K562 (cell line): ENCODE measurements around the gene CNTN4. TPM values are rescaled to one million over a fixed set of nuclear protein-coding genes. Genes with fewer than 3 reads are reported as not detected.

Experiments
- ATAC-seq: fragments of 200-7000 bp; cut with Tn5 transposase; 3 replicates; pipeline ENCODE4 v1.9.1; 2020; ENCODE audit warnings: moderate library complexity
- BruUV-seq: library from RNA; stranded (reverse); fragments of 400-500 nt; replicated peaks from 2 replicates; lab custom pipeline; 2021; lab: Mats Ljungman, UMichigan
- CTCF ChIA-PET: fragments of 300-600 bp; formaldehyde crosslinking; extraction: SDS; loops from one replicate; lab custom pipeline; 2021; ENCODE audit warnings: low intra/inter-chr PET ratio; lab: Yijun Ruan, JAX
- POLR2A ChIA-PET: fragments of 300-600, 350-650 bp; sonication (Branson Sonifier 250); formaldehyde crosslinking; extraction: SDS; loops from one replicate; lab custom pipeline; 2021; ENCODE audit warnings: antibody characterized with exemption, inconsistent platforms; lab: Yijun Ruan, JAX
- DNase-seq, 4 experiments: peaks; one replicate each; pipeline versions ENCODE4 v3.0.0 to v3.0.0-alpha.2; 2011 to 2018; ENCODE audit warnings: low spot score in 3 of 4, mixed read lengths in 3 of 4; ENCODE audit errors: extremely low read depth in 1 of 4
- FAIRE-seq: peaks from 2 replicates; lab custom pipeline; 2011; peaks lifted over from hg19 to GRCh38; lab: Jason Lieb, UNC
- H2AFZ ChIP-seq: 2 replicates; pipeline ENCODE4 v1.6.0; 2011; ENCODE audit warnings: low read depth, low read length, control low read depth, inconsistent platforms
- H3K27ac ChIP-seq: fragments of 200-600 bp; 3 replicates; pipeline ENCODE4 v1.8.0; 2011; ENCODE audit warnings: low read depth, mild to moderate bottlenecking, control low read depth, inconsistent platforms, low read length, moderate library complexity, mixed read lengths; ENCODE audit errors: extremely low read depth
- H3K27me3 ChIP-seq, 2 experiments: fragments of 300-600 bp in 1 of 2; 2 replicates in 1 of 2; 3 replicates in 1 of 2; pipeline versions ENCODE4 v1.6.0 to v1.8.0; 2011; ENCODE audit warnings: inconsistent platforms in 2 of 2, low read length in 2 of 2, mild to moderate bottlenecking in 1 of 2, mixed read lengths in 1 of 2, moderate library complexity in 1 of 2; ENCODE audit not compliant: control insufficient read depth in 2 of 2, insufficient read depth in 2 of 2
- H3K36me3 ChIP-seq: fragments of 300-600 bp; 3 replicates; pipeline ENCODE4 v1.8.0; 2011; ENCODE audit warnings: mild to moderate bottlenecking, low read length, inconsistent platforms; ENCODE audit not compliant: control insufficient read depth, insufficient read depth
- H3K4me1 ChIP-seq, 2 experiments: fragments of 200-600 bp in 1 of 2; replicated peaks in 1 of 2; 2 replicates in 1 of 2; 3 replicates in 1 of 2; pipeline versions ENCODE4 v1.5.1 to v1.8.0; 2011; ENCODE audit warnings: inconsistent platforms in 2 of 2, low read length in 2 of 2, mild to moderate bottlenecking in 1 of 2, mixed read lengths in 1 of 2, moderate library complexity in 1 of 2; ENCODE audit not compliant: control insufficient read depth in 2 of 2, insufficient read depth in 2 of 2
- H3K4me2 ChIP-seq: 2 replicates; pipeline ENCODE4 v1.6.1; 2011; ENCODE audit warnings: low read length, control low read depth, inconsistent platforms, mixed read lengths; ENCODE audit not compliant: insufficient read depth
- H3K4me3 ChIP-seq: fragments of 200-600 bp; sonication (generic), shearing (Covaris generic); 2 replicates; pipeline ENCODE4 v1.5.1; 2016; ENCODE audit warnings: control low read depth, inconsistent platforms
- H3K79me2 ChIP-seq: fragments of 200-600 bp; 3 replicates; pipeline ENCODE4 v1.8.0; 2011; ENCODE audit warnings: low read length, inconsistent platforms; ENCODE audit not compliant: control insufficient read depth, insufficient read depth
- H3K9ac ChIP-seq, 2 experiments: 2 replicates each; pipeline versions ENCODE4 v1.6.0 to v1.6.1; 2011; ENCODE audit warnings: low read depth in 2 of 2, low read length in 2 of 2, control low read depth in 1 of 2, inconsistent platforms in 1 of 2, mild to moderate bottlenecking in 1 of 2, mixed read lengths in 1 of 2; ENCODE audit not compliant: insufficient read depth in 1 of 2
- H3K9me1 ChIP-seq: one replicate; pipeline ENCODE4 v1.6.0; 2011; ENCODE audit warnings: inconsistent platforms, mild to moderate bottlenecking, low read length, moderate library complexity; ENCODE audit not compliant: control insufficient read depth, insufficient read depth
- H3K9me3 ChIP-seq: replicated peaks from 2 replicates; pipeline ENCODE4 v1.5.1; 2011; ENCODE audit warnings: low read depth, low read length, inconsistent platforms; ENCODE audit not compliant: control insufficient read depth, insufficient read depth
- H4K20me1 ChIP-seq: replicated peaks from 2 replicates; pipeline ENCODE4 v1.6.1; 2011; ENCODE audit warnings: low read length, inconsistent platforms, mixed read lengths; ENCODE audit not compliant: control insufficient read depth, insufficient read depth
- BRF1 ChIP-seq: IDR thresholded peaks from 3 replicates; pipeline ENCODE4 v1.6.1; 2011; ENCODE audit warnings: borderline replicate concordance, mild to moderate bottlenecking; ENCODE audit not compliant: insufficient read length; ENCODE audit errors: extremely low read depth
- DMBX1 ChIP-seq: fragments of 250-450 bp; sonication (Bioruptor Pico); IDR thresholded peaks from 2 replicates; pipeline ENCODE4 v1.8.0; 2022; ENCODE audit warnings: inconsistent platforms, mild to moderate bottlenecking, moderate library complexity, borderline replicate concordance
- E2F5 ChIP-seq: sonication (generic); formaldehyde crosslinking; IDR thresholded peaks from 2 replicates; pipeline ENCODE4 v1.8.0; 2022; ENCODE audit warnings: mild to moderate bottlenecking, missing genetic modification reagents
- HCFC1 ChIP-seq: IDR thresholded peaks from 2 replicates; pipeline ENCODE4 v1.6.1; 2012; ENCODE audit warnings: low read depth, low read length, improper control_type of control experiment
- IRF2 ChIP-seq: sonication (generic); formaldehyde crosslinking; IDR thresholded peaks from 2 replicates; pipeline ENCODE4 v1.8.1; 2022; ENCODE audit warnings: mild to moderate bottlenecking, missing genetic modification reagents
- NFIX ChIP-seq: fragments of 250-450 bp; sonication (Bioruptor Pico); IDR thresholded peaks from 2 replicates; pipeline ENCODE4 v1.4.0; 2020; ENCODE audit warnings: low read depth, mild to moderate bottlenecking, moderate library complexity
- PCBP1 ChIP-seq: fragments of 200-400 bp; formaldehyde crosslinking; IDR thresholded peaks from 2 replicates; pipeline ENCODE4 v1.6.1; 2018; ENCODE audit warnings: mild to moderate bottlenecking, low read depth, low read length; ENCODE audit not compliant: poor library complexity, severe bottlenecking
- SMC3 ChIP-seq: conservative IDR thresholded peaks from 2 replicates; pipeline ENCODE4 v1.6.1; 2011; ENCODE audit warnings: low read depth, low read length, improper control_type of control experiment; ENCODE audit not compliant: insufficient read depth
- ZNF57 ChIP-seq: fragments of 450-650 bp; formaldehyde crosslinking; IDR thresholded peaks from 2 replicates; pipeline ENCODE4 v1.4.0; 2020; ENCODE audit warnings: mild to moderate bottlenecking, moderate library complexity
- ZNF778 ChIP-seq: fragments of 450-650 bp; formaldehyde crosslinking; IDR thresholded peaks from 2 replicates; pipeline ENCODE4 v1.4.0; 2020; ENCODE audit warnings: mild to moderate bottlenecking, moderate library complexity
- in situ Hi-C: fragments of 300-500 bp; cut with MboI; formaldehyde crosslinking; loops from 4 replicates; pipeline ENCODE4 v1.15.0; 2018; ENCODE audit warnings: inconsistent platforms, mixed read lengths
- intact Hi-C: fragments of 100-400 bp; cut with micrococcal nuclease; formaldehyde crosslinking; loops from 2 replicates; pipeline ENCODE4 v1.14.2; 2022
- polyA plus RNA-seq, 8 experiments: library from polyadenylated mRNA; depleted of rRNA in 4 of 8; stranded (reverse) in 5 of 8; unstranded in 3 of 8; fragments of >200 nt; fragmentation: Nextera tagmentation in 2 of 8; fragmentation: Illumina TruSeq in 1 of 8; extraction: Ambion mirVana in 2 of 8; extraction: Trizol in 1 of 8; gene quantifications; 2 replicates each; pipeline versions ENCODE4 v1.2.1 to v1.2.3, GENCODE V29; 2011 to 2014; ENCODE audit warnings: inconsistent platforms in 1 of 8, missing spikeins in 1 of 8
- total RNA-seq, 7 experiments: library from RNA; depleted of rRNA in 6 of 7; stranded (reverse); fragments of >200 nt in 6 of 7; fragmentation: Illumina TruSeq in 2 of 7; extraction: Trizol in 2 of 7; gene quantifications; 2 replicates each; pipeline versions ENCODE4 v1.2.1 to v1.2.3, GENCODE V29; 2011 to 2021; ENCODE audit warnings: low replicate concordance in 1 of 7
- TF ChIP-seq, protein P1 (sequence below): fragments of 200-800 bp; sonication (Bioruptor generic); IDR thresholded peaks from 2 replicates; pipeline ENCODE4 v1.6.1; 2016; ENCODE audit warnings: missing genetic modification characterization, missing compliant biosample characterization

CNTN4 gene
- total and polyA plus RNA-seq, 9 of the 15 experiments (the other 6 are each of a cell fraction or from before 2014, with no cell fraction given): not detected

- no peak for FAIRE-seq
- Histone ChIP-seq H3K9ac (no peak overlapping the region), H3K4me2 (no peak overlapping the region), H3K4me1 (no peaks in the 10 kb centered on the region), H3K36me3 (no peaks in the 10 kb centered on the region), H4K20me1 (no peaks in the 10 kb centered on the region), H3K79me2 (no peaks in the 10 kb centered on the region), H3K4me3 (no peak overlapping the region), H2AFZ (no peak overlapping the region), H3K9me3 (no peaks in the 10 kb centered on the region; the same call in 1 of the 2 replicates), H3K9me1 (no peaks in the 10 kb centered on the region), H3K27me3 (no peaks in the 10 kb centered on the region), H3K27ac (no peak overlapping the region)
- no peak for TF ChIP-seq HCFC1
- TF ChIP-seq, protein P1, sequence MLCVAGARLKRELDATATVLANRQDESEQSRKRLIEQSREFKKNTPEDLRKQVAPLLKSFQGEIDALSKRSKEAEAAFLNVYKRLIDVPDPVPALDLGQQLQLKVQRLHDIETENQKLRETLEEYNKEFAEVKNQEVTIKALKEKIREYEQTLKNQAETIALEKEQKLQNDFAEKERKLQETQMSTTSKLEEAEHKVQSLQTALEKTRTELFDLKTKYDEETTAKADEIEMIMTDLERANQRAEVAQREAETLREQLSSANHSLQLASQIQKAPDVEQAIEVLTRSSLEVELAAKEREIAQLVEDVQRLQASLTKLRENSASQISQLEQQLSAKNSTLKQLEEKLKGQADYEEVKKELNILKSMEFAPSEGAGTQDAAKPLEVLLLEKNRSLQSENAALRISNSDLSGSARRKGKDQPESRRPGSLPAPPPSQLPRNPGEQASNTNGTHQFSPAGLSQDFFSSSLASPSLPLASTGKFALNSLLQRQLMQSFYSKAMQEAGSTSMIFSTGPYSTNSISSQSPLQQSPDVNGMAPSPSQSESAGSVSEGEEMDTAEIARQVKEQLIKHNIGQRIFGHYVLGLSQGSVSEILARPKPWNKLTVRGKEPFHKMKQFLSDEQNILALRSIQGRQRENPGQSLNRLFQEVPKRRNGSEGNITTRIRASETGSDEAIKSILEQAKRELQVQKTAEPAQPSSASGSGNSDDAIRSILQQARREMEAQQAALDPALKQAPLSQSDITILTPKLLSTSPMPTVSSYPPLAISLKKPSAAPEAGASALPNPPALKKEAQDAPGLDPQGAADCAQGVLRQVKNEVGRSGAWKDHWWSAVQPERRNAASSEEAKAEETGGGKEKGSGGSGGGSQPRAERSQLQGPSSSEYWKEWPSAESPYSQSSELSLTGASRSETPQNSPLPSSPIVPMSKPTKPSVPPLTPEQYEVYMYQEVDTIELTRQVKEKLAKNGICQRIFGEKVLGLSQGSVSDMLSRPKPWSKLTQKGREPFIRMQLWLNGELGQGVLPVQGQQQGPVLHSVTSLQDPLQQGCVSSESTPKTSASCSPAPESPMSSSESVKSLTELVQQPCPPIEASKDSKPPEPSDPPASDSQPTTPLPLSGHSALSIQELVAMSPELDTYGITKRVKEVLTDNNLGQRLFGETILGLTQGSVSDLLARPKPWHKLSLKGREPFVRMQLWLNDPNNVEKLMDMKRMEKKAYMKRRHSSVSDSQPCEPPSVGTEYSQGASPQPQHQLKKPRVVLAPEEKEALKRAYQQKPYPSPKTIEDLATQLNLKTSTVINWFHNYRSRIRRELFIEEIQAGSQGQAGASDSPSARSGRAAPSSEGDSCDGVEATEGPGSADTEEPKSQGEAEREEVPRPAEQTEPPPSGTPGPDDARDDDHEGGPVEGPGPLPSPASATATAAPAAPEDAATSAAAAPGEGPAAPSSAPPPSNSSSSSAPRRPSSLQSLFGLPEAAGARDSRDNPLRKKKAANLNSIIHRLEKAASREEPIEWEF (CRISPR knock-in tag): no peak
- TF ChIP-seq DMBX1 (CRISPR knock-in tag): no peak
- TF ChIP-seq PCBP1: no peak
- no peak for TF ChIP-seq IRF2
- no peak for TF ChIP-seq E2F5
- no peak for TF ChIP-seq ZNF778 (CRISPR knock-in tag)
- TF ChIP-seq BRF1: no peak
- TF ChIP-seq NFIX (CRISPR knock-in tag): no peak
- no peak for TF ChIP-seq SMC3
- TF ChIP-seq ZNF57 (CRISPR knock-in tag): no peak
- in situ Hi-C loops (no loop called here), intact Hi-C loops (no loop called here)
- ChIA-PET POLR2A (no interaction called here), CTCF (no interaction called here)
- ATAC-seq: no peak
- DNase-seq: no peak
- no TSS peak for BruUV-seq
These were observed 185.2 kb downstream of the CNTN4 start for GRCh38 chr3:2283818-2284217.
